ENCODE measurements around the gene PPID. TPM values are rescaled to one million over a fixed set of nuclear protein-coding genes. Genes with fewer than 3 reads are reported as not detected.
"Not testable (repeated sequence)": the region's sequence is repeated elsewhere in the genome, so short reads cannot be mapped to it uniquely, and the experiment has no call there.

Gene PPID
- total RNA-seq, 1 experiment from 2014 or later = 23.3 TPM

- no peaks in the 10 kb centered on the region for H3K4me1 ChIP-seq (ENCODE audit: control insufficient read depth, insufficient read depth, low read length)
- TF ChIP-seq SIN3A (IDR thresholded peaks at IDR 0.05; ENCODE audit: borderline replicate concordance, insufficient read depth, low read depth, low read length) = no peak
- TF ChIP-seq TCF7L2 (IDR thresholded peaks at IDR 0.05; ENCODE audit: low read depth, low read length) = no peak
- TF ChIP-seq POLR2AphosphoS5 (IDR thresholded peaks at IDR 0.05; ENCODE audit: low read depth, low read length) = no peak
- no peak for TF ChIP-seq CTCF (IDR thresholded peaks at IDR 0.05)
- TF ChIP-seq REST (IDR thresholded peaks at IDR 0.05; ENCODE audit: insufficient read depth in 1 of 2, low read depth in 2 of 2, low read length in 1 of 2) = no peak
- H3K27ac ChIP-seq (ENCODE audit: low read length) = no peak overlapping the region
- no peaks in the 10 kb centered on the region for H3K36me3 ChIP-seq (ENCODE audit: control insufficient read depth, insufficient read depth, low read length)
- no peaks in the 10 kb centered on the region for H3K9me3 ChIP-seq (ENCODE audit: control insufficient read depth, insufficient read depth, low read depth, low read length)
- in situ Hi-C loops (cut with HindIII; ENCODE audit: low pct_unique_long_range_greater_than_20kb, low sequenced_read_pairs) = no loop called here
- ATAC-seq (no peak), DNase-seq (ENCODE audit: low read depth, low spot score) (no peak)
- CTCF ChIA-PET = no interaction called here
- no peak overlapping the region for H3K4me3 ChIP-seq (ENCODE audit: low read depth in 2 of 2, low read length in 2 of 2)
- H3K27me3 ChIP-seq (ENCODE audit: control insufficient read depth, insufficient read depth, low read length) = no peaks in the 10 kb centered on the region
- POLR2A ChIA-PET = no interaction called here
- intact Hi-C loops (cut with micrococcal nuclease; ENCODE audit: unreplicated experiment) = no loop called here
- BruUV-seq (replicated peaks) = no TSS peak
Observed at GRCh38 chr4:158750379-158750778, 27.2 kb upstream of the PPID start.

GRCh38 chr4:158746537-158746936, 23.3 kb upstream of the PPID start:
- H3K27me3 ChIP-seq (ENCODE audit: control insufficient read depth, insufficient read depth, low read length); ATAC-seq; CTCF ChIA-PET; intact Hi-C loops (cut with micrococcal nuclease; ENCODE audit: unreplicated experiment); H3K4me3 ChIP-seq (ENCODE audit: low read depth in 2 of 2, low read length in 2 of 2); DNase-seq (ENCODE audit: low read depth, low spot score); BruUV-seq (replicated peaks); H3K4me1 ChIP-seq (ENCODE audit: control insufficient read depth, insufficient read depth, low read length); H3K36me3 ChIP-seq (ENCODE audit: control insufficient read depth, insufficient read depth, low read length); POLR2A ChIA-PET; H3K27ac ChIP-seq (ENCODE audit: low read length); in situ Hi-C loops (cut with HindIII; ENCODE audit: low pct_unique_long_range_greater_than_20kb, low sequenced_read_pairs); H3K9me3 ChIP-seq (ENCODE audit: control insufficient read depth, insufficient read depth, low read depth, low read length): not testable (repeated sequence)

- in situ Hi-C loops (cut with HindIII; ENCODE audit: low pct_unique_long_range_greater_than_20kb, low sequenced_read_pairs) (no loop called here), intact Hi-C loops (cut with micrococcal nuclease; ENCODE audit: unreplicated experiment) (no loop called here)
- no peaks in the 10 kb centered on the region for H3K9me3 ChIP-seq (ENCODE audit: control insufficient read depth, insufficient read depth, low read depth, low read length)
- no peaks in the 10 kb centered on the region for H3K36me3 ChIP-seq (ENCODE audit: control insufficient read depth, insufficient read depth, low read length)
- ATAC-seq (no peak), DNase-seq (ENCODE audit: low read depth, low spot score) (no peak)
- no peaks in the 10 kb centered on the region for H3K4me1 ChIP-seq (ENCODE audit: control insufficient read depth, insufficient read depth, low read length)
- POLR2A ChIA-PET = no interaction called here
- no peaks in the 10 kb centered on the region for H3K27me3 ChIP-seq (ENCODE audit: control insufficient read depth, insufficient read depth, low read length)
- CTCF ChIA-PET = no interaction called here
- no peak for TF ChIP-seq REST (IDR thresholded peaks at IDR 0.05; ENCODE audit: insufficient read depth in 1 of 2, low read depth in 2 of 2, low read length in 1 of 2)
- no peak for TF ChIP-seq SIN3A (IDR thresholded peaks at IDR 0.05; ENCODE audit: borderline replicate concordance, insufficient read depth, low read depth, low read length)
- no peak for TF ChIP-seq CTCF (IDR thresholded peaks at IDR 0.05)
- no TSS peak for BruUV-seq (replicated peaks)
- H3K4me3 ChIP-seq (ENCODE audit: low read depth in 2 of 2, low read length in 2 of 2) = no peak overlapping the region
- no peak overlapping the region for H3K27ac ChIP-seq (ENCODE audit: low read length)
Observed at GRCh38 chr4:158741326-158742021, 18.3 kb upstream of the PPID start.

Data from Panc1 (cell line).